Measurements from ENCODE around the gene NPLOC4. TPM values are rescaled to one million over a fixed set of nuclear protein-coding genes. Genes with fewer than 3 reads are reported as not detected.

NPLOC4 gene
- polyA plus RNA-seq, 1 of the 3 experiments (the other 2 are of a cell fraction) = 88.6 TPM

- Histone ChIP-seq H4K20me1 (ENCODE audit: insufficient read depth) (no peaks in the 10 kb centered on the region), H3K27ac (ENCODE audit: low read depth in 2 of 2, low read length in 1 of 2) (no peak overlapping the region), H3K27me3 (ENCODE audit: insufficient read depth) (no peaks in the 10 kb centered on the region), H3K9ac (no peak overlapping the region), H3K4me1 (ENCODE audit: control insufficient read depth in 1 of 2, insufficient read depth in 2 of 2, low read depth in 1 of 2, low read length in 1 of 2) (peaks cover 18 to 22% of the 10 kb centered on the region in 2 experiments; a peak in 3 of 4 replicates), H3F3A (replicated peaks; ENCODE audit: insufficient read depth) (peaks cover 7% of the 10 kb centered on the region), H3K36me3 (replicated peaks in 1 of 2; ENCODE audit: control insufficient read depth in 1 of 2, insufficient read depth in 2 of 2, low read length in 1 of 2) (peaks cover 10 to 17% of the 10 kb centered on the region in 2 experiments), H2AFZ (ENCODE audit: low read depth) (no peak overlapping the region), H3K4me2 (no peak overlapping the region), H3K9me3 (no peaks in the 10 kb centered on the region), H3K4me3 (ENCODE audit: low read depth in 2 of 2, low read length in 1 of 2) (no peak overlapping the region), H3K79me2 (ENCODE audit: insufficient read depth) (peaks cover 47% of the 10 kb centered on the region), H3K9me2 (no peaks in the 10 kb centered on the region)
- ChIA-PET POLR2A (interaction anchor here (0.7 kb wide), 1 partner anchor 39 kb away, joined by 3 read pairs; the partner anchor contains the start of gene MRPL12), CTCF (interaction anchor here (1.4 to 2.9 kb wide), 3 partner anchors 11 to 16 kb away, joined by 3 to 12 read pairs (median 7); no protein-coding TSS in a partner anchor)
- no peak for TF ChIP-seq FOXM1 (IDR thresholded peaks at IDR 0.05; ENCODE audit: low read depth)
- TF ChIP-seq USF2 (IDR thresholded peaks at IDR 0.05; ENCODE audit: borderline replicate concordance, low read depth, low read length) = no peak
- no peak for TF ChIP-seq RFX5 (IDR thresholded peaks at IDR 0.05; ENCODE audit: low read length)
- no peak for TF ChIP-seq USF1 (IDR thresholded peaks at IDR 0.05; ENCODE audit: borderline replicate concordance, low read depth)
- 81% methylated on average over 7 of the region's 7 CpGs for WGBS (ENCODE audit: low lambda C conversion rate)
- DNase-seq = no peak
Observed at GRCh38 chr17:81664051-81664470, 27.1 kb upstream of the NPLOC4 start.

GRCh38 chr17:81662002-81662401, 25.1 kb upstream of the NPLOC4 start:
- DNase-seq = no peak
- WGBS (ENCODE audit: low lambda C conversion rate) = 96% methylated on average over 4 of the region's 4 CpGs
- TF ChIP-seq RFX5 (IDR thresholded peaks at IDR 0.05; ENCODE audit: low read length) (no peak), MAX (IDR thresholded peaks at IDR 0.05; ENCODE audit: low read depth) (no peak)
- no peak overlapping the region for H2AFZ ChIP-seq (ENCODE audit: low read depth)
- H3K36me3 ChIP-seq (replicated peaks in 1 of 2; ENCODE audit: control insufficient read depth in 1 of 2, insufficient read depth in 2 of 2, low read length in 1 of 2) = peaks cover 5 to 8% of the 10 kb centered on the region in 2 experiments
- peaks cover 10% of the 10 kb centered on the region for H3F3A ChIP-seq (replicated peaks; ENCODE audit: insufficient read depth)
- H3K9me3 ChIP-seq = no peaks in the 10 kb centered on the region
- POLR2A ChIA-PET = no interaction called here
- no peak overlapping the region for H3K9ac ChIP-seq
- no peak overlapping the region for H3K27ac ChIP-seq (ENCODE audit: low read depth in 2 of 2, low read length in 1 of 2)
- H3K4me3 ChIP-seq (ENCODE audit: low read depth in 2 of 2, low read length in 1 of 2) = no peak overlapping the region
- H3K9me2 ChIP-seq = no peaks in the 10 kb centered on the region
- no peaks in the 10 kb centered on the region for H4K20me1 ChIP-seq (ENCODE audit: insufficient read depth)
- peaks cover 7 to 11% of the 10 kb centered on the region in 2 experiments; a peak in 3 of 4 replicates for H3K4me1 ChIP-seq (ENCODE audit: control insufficient read depth in 1 of 2, insufficient read depth in 2 of 2, low read depth in 1 of 2, low read length in 1 of 2)
- CTCF ChIA-PET = interaction anchor here (2.0 kb wide), 1 partner anchor 14 kb away, joined by 7 read pairs; no protein-coding TSS in a partner anchor
- no peaks in the 10 kb centered on the region for H3K27me3 ChIP-seq (ENCODE audit: insufficient read depth)
- no peak overlapping the region for H3K4me2 ChIP-seq
- H3K79me2 ChIP-seq (ENCODE audit: insufficient read depth) = peaks cover 27% of the 10 kb centered on the region; the same call in 1 of the 2 replicates

GRCh38 chr17:81660441-81660840, 23.5 kb upstream of the NPLOC4 start:
- peaks cover 5 to 8% of the 10 kb centered on the region in 2 experiments for H3K36me3 ChIP-seq (replicated peaks in 1 of 2; ENCODE audit: control insufficient read depth in 1 of 2, insufficient read depth in 2 of 2, low read length in 1 of 2)
- 89% methylated on average over 9 of the region's 9 CpGs for WGBS (ENCODE audit: low lambda C conversion rate)
- no peaks in the 10 kb centered on the region for H3K27me3 ChIP-seq (ENCODE audit: insufficient read depth)
- H3K27ac ChIP-seq (ENCODE audit: low read depth in 2 of 2, low read length in 1 of 2) = no peak overlapping the region
- peaks cover 5 to 7% of the 10 kb centered on the region in 2 experiments; a peak in 3 of 4 replicates for H3K4me1 ChIP-seq (ENCODE audit: control insufficient read depth in 1 of 2, insufficient read depth in 2 of 2, low read depth in 1 of 2, low read length in 1 of 2)
- H3K4me2 ChIP-seq = no peak overlapping the region
- no peak for DNase-seq
- CTCF ChIA-PET = interaction anchor here (1.2 kb wide), 1 partner anchor 15 kb away, joined by 4 read pairs; no protein-coding TSS in a partner anchor
- H3F3A ChIP-seq (replicated peaks; ENCODE audit: insufficient read depth) = peaks cover 10% of the 10 kb centered on the region
- no peak overlapping the region for H3K9ac ChIP-seq
- no peak overlapping the region for H2AFZ ChIP-seq (ENCODE audit: low read depth)
- POLR2A ChIA-PET = no interaction called here
- no peak overlapping the region for H3K4me3 ChIP-seq (ENCODE audit: low read depth in 2 of 2, low read length in 1 of 2)
- H3K9me3 ChIP-seq = no peaks in the 10 kb centered on the region
- no peaks in the 10 kb centered on the region for H4K20me1 ChIP-seq (ENCODE audit: insufficient read depth)
- H3K9me2 ChIP-seq = no peaks in the 10 kb centered on the region
- peaks cover 11% of the 10 kb centered on the region; the same call in 1 of the 2 replicates for H3K79me2 ChIP-seq (ENCODE audit: insufficient read depth)
- TF ChIP-seq TAF1 (IDR thresholded peaks at IDR 0.05; ENCODE audit: borderline replicate concordance, low read depth, low read length) (no peak), MEF2A (IDR thresholded peaks at IDR 0.05; ENCODE audit: borderline replicate concordance, low read depth) (no peak), FOXJ3 (CRISPR knock-in tag; IDR thresholded peaks at IDR 0.05) (no peak), EP300 (IDR thresholded peaks at IDR 0.05; ENCODE audit: borderline replicate concordance in 1 of 2, low read depth in 1 of 2, low read length in 1 of 2) (no peak), MAX (IDR thresholded peaks at IDR 0.05; ENCODE audit: low read depth) (no peak), USF1 (IDR thresholded peaks at IDR 0.05; ENCODE audit: borderline replicate concordance, low read depth) (no peak), REST (IDR thresholded peaks at IDR 0.05; ENCODE audit: low read depth, low read length) (no peak), SIN3A (IDR thresholded peaks at IDR 0.05; ENCODE audit: borderline replicate concordance, low read depth, low read length) (no peak), POLR2AphosphoS5 (IDR thresholded peaks at IDR 0.05; ENCODE audit: low read depth, low read length) (no peak)

Measured in SK-N-SH (cell line).